Gastroesophageal sphincter (tissue), 3 donors: Measurements from ENCODE around the gene EXOC6B.

Source experiments
- EP300 ChIP-seq: sonication (generic); formaldehyde crosslinking; IDR thresholded peaks from one replicate; pipeline ENCODE4 v1.6.1; 2017; ENCODE audit warnings: antibody characterized with exemption, mild to moderate bottlenecking
- POLR2A ChIP-seq, 2 donors: fragments of 450-650 bp; IDR thresholded peaks; one replicate each; pipeline ENCODE4 v1.6.1; 2017; ENCODE audit warnings: antibody characterized with exemption in 2 of 2, mild to moderate bottlenecking in 2 of 2, moderate library complexity in 1 of 2
- POLR2AphosphoS5 ChIP-seq: sonication (generic); formaldehyde crosslinking; IDR thresholded peaks from one replicate; pipeline ENCODE4 v1.6.1; 2017; ENCODE audit warnings: antibody characterized with exemption
- TF ChIP-seq, protein P1 (sequence below), 4 experiments: fragments of 200-600 bp in 2 of 4; fragments of 450-650 bp in 2 of 4; sonication (generic) in 1 of 4; IDR thresholded peaks; one replicate each; pipeline ENCODE4 v1.5.1; 2017 to 2019; ENCODE audit warnings: antibody characterized with exemption in 4 of 4, mild to moderate bottlenecking in 2 of 4, moderate library complexity in 2 of 4

DNA sequence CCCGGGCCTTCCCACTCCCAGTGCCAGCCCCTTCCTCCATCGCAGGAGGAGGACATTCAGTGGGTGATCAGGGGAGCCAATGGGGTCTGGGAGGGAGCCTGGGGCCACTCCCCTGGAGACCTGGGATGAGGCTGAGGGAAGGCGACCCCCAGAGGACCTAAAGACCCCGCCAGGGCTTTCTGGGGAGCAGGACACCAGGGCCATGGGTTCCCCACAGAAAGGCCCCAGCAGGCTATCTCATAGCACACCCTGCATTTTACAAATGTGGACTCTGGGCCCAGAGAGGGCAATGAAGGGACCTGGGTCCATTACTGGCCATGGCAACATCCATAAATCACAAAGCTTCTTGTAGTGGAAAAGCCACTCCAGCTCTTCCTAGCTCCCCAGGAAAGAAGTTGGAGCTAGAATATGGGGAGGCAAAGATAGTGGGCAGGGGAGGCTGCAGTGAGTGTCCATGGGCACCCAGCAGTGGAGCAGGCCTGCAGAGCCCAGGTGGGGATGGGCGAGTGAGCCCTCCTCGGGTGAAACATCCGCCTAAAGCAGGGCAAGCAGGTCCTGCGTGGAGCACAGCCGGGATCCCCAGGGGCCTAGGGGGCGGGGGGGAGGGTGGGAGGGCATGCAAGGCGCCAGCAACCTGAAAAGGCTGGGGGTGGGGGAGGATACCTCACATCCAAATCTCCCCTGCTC lies 692.0 kb downstream of the EXOC6B start:
- TF ChIP-seq, protein P1, sequence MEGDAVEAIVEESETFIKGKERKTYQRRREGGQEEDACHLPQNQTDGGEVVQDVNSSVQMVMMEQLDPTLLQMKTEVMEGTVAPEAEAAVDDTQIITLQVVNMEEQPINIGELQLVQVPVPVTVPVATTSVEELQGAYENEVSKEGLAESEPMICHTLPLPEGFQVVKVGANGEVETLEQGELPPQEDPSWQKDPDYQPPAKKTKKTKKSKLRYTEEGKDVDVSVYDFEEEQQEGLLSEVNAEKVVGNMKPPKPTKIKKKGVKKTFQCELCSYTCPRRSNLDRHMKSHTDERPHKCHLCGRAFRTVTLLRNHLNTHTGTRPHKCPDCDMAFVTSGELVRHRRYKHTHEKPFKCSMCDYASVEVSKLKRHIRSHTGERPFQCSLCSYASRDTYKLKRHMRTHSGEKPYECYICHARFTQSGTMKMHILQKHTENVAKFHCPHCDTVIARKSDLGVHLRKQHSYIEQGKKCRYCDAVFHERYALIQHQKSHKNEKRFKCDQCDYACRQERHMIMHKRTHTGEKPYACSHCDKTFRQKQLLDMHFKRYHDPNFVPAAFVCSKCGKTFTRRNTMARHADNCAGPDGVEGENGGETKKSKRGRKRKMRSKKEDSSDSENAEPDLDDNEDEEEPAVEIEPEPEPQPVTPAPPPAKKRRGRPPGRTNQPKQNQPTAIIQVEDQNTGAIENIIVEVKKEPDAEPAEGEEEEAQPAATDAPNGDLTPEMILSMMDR (IDR thresholded peaks at IDR 0.05) = no peak
- TF ChIP-seq POLR2A (IDR thresholded peaks at IDR 0.05) = no peak
- TF ChIP-seq POLR2AphosphoS5 = no peak
- no peak for TF ChIP-seq EP300
